OCI-LY1 (cell line): ENCODE results near the gene SPATA21.

Experiments used
- H2AFZ ChIP-seq: fragments of 200-600 bp; sonication (generic), shearing (Covaris generic); 2 replicates; pipeline ENCODE4 v1.6.0; 2014; ENCODE audit warnings: antibody characterized with exemption, mild to moderate bottlenecking, low read length
- H3F3A ChIP-seq: fragments of 200-600 bp; sonication (generic), shearing (Covaris generic); 2 replicates; pipeline ENCODE4 v1.6.0; 2014; ENCODE audit warnings: mild to moderate bottlenecking, antibody characterized with exemption, low read length, moderate library complexity; ENCODE audit not compliant: insufficient read depth
- H3K27ac ChIP-seq: fragments of 200-600 bp; sonication (generic); 2 replicates; pipeline ENCODE4 v1.5.1; 2014; ENCODE audit warnings: low read length, mixed run types, mild to moderate bottlenecking, low read depth; ENCODE audit not compliant: poor library complexity, severe bottlenecking
- H3K27me3 ChIP-seq: fragments of 200-600 bp; sonication (generic); 2 replicates; pipeline ENCODE4 v1.6.0; 2014; ENCODE audit warnings: antibody characterized with exemption, mild to moderate bottlenecking, low read length, moderate library complexity; ENCODE audit not compliant: insufficient read depth
- H3K36me3 ChIP-seq: fragments of 200-600 bp; sonication (generic); 2 replicates; pipeline ENCODE4 v1.6.1; 2014; ENCODE audit warnings: mild to moderate bottlenecking, antibody characterized with exemption, low read length, moderate library complexity, mixed read lengths; ENCODE audit not compliant: insufficient read depth
- H3K4me1 ChIP-seq: fragments of 200-600 bp; sonication (generic); 2 replicates; pipeline ENCODE4 v1.5.1; 2014; ENCODE audit warnings: mild to moderate bottlenecking, low read length, moderate library complexity; ENCODE audit not compliant: insufficient read depth, severe bottlenecking
- H3K4me2 ChIP-seq: fragments of 200-600 bp; sonication (generic), shearing (Covaris generic); 2 replicates; pipeline ENCODE4 v1.6.1; 2014; ENCODE audit warnings: low read length
- H3K4me3 ChIP-seq: fragments of 200-600 bp; sonication (generic); 2 replicates; pipeline ENCODE4 v1.5.1; 2014; ENCODE audit warnings: low read length, low read depth, mild to moderate bottlenecking, mixed read lengths; ENCODE audit not compliant: poor library complexity, severe bottlenecking
- H3K79me2 ChIP-seq: fragments of 200-600 bp; shearing (Covaris generic); 2 replicates; pipeline ENCODE4 v1.6.1; 2016; ENCODE audit warnings: mixed run types, low read length, mixed read lengths; ENCODE audit not compliant: insufficient read depth
- H3K9ac ChIP-seq: fragments of 200-600 bp; sonication (generic), shearing (Covaris generic); 2 replicates; pipeline ENCODE4 v1.6.1; 2014; ENCODE audit warnings: mild to moderate bottlenecking, low read length, mixed read lengths
- H3K9me2 ChIP-seq: fragments of 200-600 bp; sonication (generic), shearing (Covaris generic); 2 replicates; pipeline ENCODE4 v1.6.1; 2014; ENCODE audit warnings: low read depth, mild to moderate bottlenecking, low read length, mixed read lengths
- H3K9me3 ChIP-seq: fragments of 200-600 bp; shearing (Covaris generic); 2 replicates; pipeline ENCODE4 v1.6.1; 2014; ENCODE audit warnings: low read length, mixed read lengths
- H4K20me1 ChIP-seq: fragments of 200-600 bp; sonication (generic), shearing (Covaris generic); 2 replicates; pipeline ENCODE4 v1.6.0; 2016; ENCODE audit warnings: mild to moderate bottlenecking, low read length; ENCODE audit not compliant: insufficient read depth
- CTCF ChIP-seq: fragments of 200-600 bp; sonication (generic), shearing (Covaris generic); IDR thresholded peaks from 2 replicates; pipeline ENCODE4 v1.5.1; 2017; ENCODE audit warnings: mild to moderate bottlenecking, antibody characterized with exemption, low read length, moderate library complexity, mixed read lengths
- EZH2 ChIP-seq: fragments of 200-600 bp; sonication (generic), shearing (Covaris generic); IDR thresholded peaks from 2 replicates; pipeline ENCODE4 v1.8.0; 2017; ENCODE audit warnings: borderline replicate concordance, mixed run types, mild to moderate bottlenecking, antibody characterized with exemption, low read length, moderate library complexity, mixed read lengths

SPATA21 gene

GRCh38 chr1:16406868-16407267 is 30.4 kb downstream of the SPATA21 start:
- no peak overlapping the region for H3K27ac ChIP-seq
- H3K9ac ChIP-seq = no peak overlapping the region
- no peaks in the 10 kb centered on the region for H3K36me3 ChIP-seq
- H3K9me2 ChIP-seq = no peaks in the 10 kb centered on the region
- 0 out of 2 replicates have a peak, but pooled peaks cover under 1% of the 10 kb centered on the region for H3K27me3 ChIP-seq
- H2AFZ ChIP-seq = no peak overlapping the region
- no peaks in the 10 kb centered on the region for H3K79me2 ChIP-seq
- H3K4me2 ChIP-seq = no peak overlapping the region
- no peaks in the 10 kb centered on the region for H3K9me3 ChIP-seq
- H3K4me3 ChIP-seq = no peak overlapping the region
- no peaks in the 10 kb centered on the region for H4K20me1 ChIP-seq
- peaks cover 11% of the 10 kb centered on the region for H3K4me1 ChIP-seq
- no peaks in the 10 kb centered on the region for H3F3A ChIP-seq
- no peak for TF ChIP-seq CTCF
- no peak for TF ChIP-seq EZH2

- Histone ChIP-seq H3K4me1 (peaks cover 11% of the 10 kb centered on the region), H3K4me2 (no peak overlapping the region), H3K79me2 (no peaks in the 10 kb centered on the region), H3K27me3 (no peaks in the 10 kb centered on the region), H3K4me3 (no peak overlapping the region), H3K36me3 (no peaks in the 10 kb centered on the region), H3K27ac (no peak overlapping the region), H4K20me1 (no peaks in the 10 kb centered on the region), H2AFZ (no peak overlapping the region), H3F3A (no peaks in the 10 kb centered on the region), H3K9me3 (no peaks in the 10 kb centered on the region), H3K9ac (no peak overlapping the region), H3K9me2 (no peaks in the 10 kb centered on the region)
- TF ChIP-seq EZH2 (no peak), CTCF (no peak)
These were observed 31.8 kb downstream of the SPATA21 start for GRCh38 chr1:16405441-16405840.

- Histone ChIP-seq H3K9ac (no peak overlapping the region), H3K9me3 (no peaks in the 10 kb centered on the region), H3F3A (no peaks in the 10 kb centered on the region), H4K20me1 (no peaks in the 10 kb centered on the region), H3K4me3 (no peak overlapping the region), H3K36me3 (peaks cover 15% of the 10 kb centered on the region; the same call in 1 of the 2 replicates), H2AFZ (no peak overlapping the region), H3K27ac (no peak overlapping the region), H3K4me1 (no peaks in the 10 kb centered on the region), H3K27me3 (no peaks in the 10 kb centered on the region), H3K4me2 (no peak overlapping the region), H3K9me2 (no peaks in the 10 kb centered on the region), H3K79me2 (no peaks in the 10 kb centered on the region)
- TF ChIP-seq EZH2 (no peak), CTCF (no peak)
These were observed 34.5 kb downstream of the SPATA21 start for GRCh38 chr1:16402742-16403141.
